PC-9 (cell line): ENCODE results near the gene MTUS2. TPM values are rescaled to one million over a fixed set of nuclear protein-coding genes. Genes with fewer than 3 reads are reported as not detected.

Source experiments
- BruUV-seq: library from RNA; stranded (reverse); fragments of 400-500 nt; replicated peaks from 2 replicates; lab custom pipeline; 2021; lab: Mats Ljungman, UMichigan
- CTCF ChIA-PET: fragments of 300-600 bp; sonication (Branson Sonifier 250); formaldehyde crosslinking; loops from one replicate; lab custom pipeline; 2022; ENCODE audit warnings: antibody characterized with exemption; lab: Charles Lee
- POLR2A ChIA-PET: fragments of 300-600 bp; sonication (Branson Sonifier 250); formaldehyde crosslinking; loops from one replicate; lab custom pipeline; 2022; ENCODE audit warnings: antibody characterized with exemption; ENCODE audit not compliant: unreplicated experiment; lab: Charles Lee
- DNase-seq, 2 experiments: peaks; one replicate each; pipeline versions ENCODE4 v3.0.0 to v3.0.0-alpha.2; 2015 to 2022; ENCODE audit warnings: mixed read lengths in 1 of 2
- H2AFZ ChIP-seq: fragments of 200-600 bp; sonication (generic); 2 replicates; pipeline ENCODE4 v1.8.1; 2017; ENCODE audit warnings: antibody characterized with exemption
- H3F3A ChIP-seq: fragments of 200-600 bp; sonication (generic); 2 replicates; pipeline ENCODE4 v1.8.1; 2017; ENCODE audit warnings: antibody characterized with exemption, mild to moderate bottlenecking, low read depth; ENCODE audit not compliant: insufficient read depth
- H3K27ac ChIP-seq: fragments of 200-600 bp; sonication (generic); 2 replicates; pipeline ENCODE4 v1.6.1; 2016; ENCODE audit warnings: mixed run types
- H3K27me3 ChIP-seq: fragments of 200-600 bp; sonication (generic); 2 replicates; pipeline ENCODE4 v1.6.1; 2016; ENCODE audit warnings: low read depth, mixed run types; ENCODE audit not compliant: insufficient read depth
- H3K36me3 ChIP-seq: fragments of 200-600 bp; sonication (generic); 2 replicates; pipeline ENCODE4 v1.6.1; 2016; ENCODE audit warnings: low read depth, mixed run types
- H3K4me1 ChIP-seq: fragments of 200-600 bp; sonication (generic); replicated peaks from 2 replicates; pipeline ENCODE4 v1.6.1; 2016; ENCODE audit warnings: mixed run types; ENCODE audit not compliant: insufficient read depth
- H3K4me2 ChIP-seq: fragments of 200-600 bp; sonication (generic); 2 replicates; pipeline ENCODE4 v1.6.1; 2017; ENCODE audit warnings: mixed run types
- H3K4me3 ChIP-seq: fragments of 200-600 bp; sonication (generic); 2 replicates; pipeline ENCODE4 v1.6.1; 2016; ENCODE audit warnings: mixed run types
- H3K79me2 ChIP-seq: fragments of 200-600 bp; sonication (generic); 2 replicates; pipeline ENCODE4 v1.6.1; 2017; ENCODE audit warnings: low read depth, mixed run types
- H3K9me2 ChIP-seq: fragments of 200-600 bp; sonication (generic); 2 replicates; pipeline ENCODE4 v1.8.1; 2017; ENCODE audit warnings: mild to moderate bottlenecking; ENCODE audit not compliant: insufficient read depth
- H3K9me3 ChIP-seq: fragments of 200-600 bp; sonication (generic); 2 replicates; pipeline ENCODE4 v1.8.1; 2016; ENCODE audit warnings: low read depth; ENCODE audit not compliant: insufficient read depth
- H4K20me1 ChIP-seq: fragments of 200-600 bp; sonication (generic); 2 replicates; pipeline ENCODE4 v1.8.1; 2017; ENCODE audit not compliant: insufficient read depth
- CTCF ChIP-seq: fragments of 200-600 bp; sonication (generic); conservative IDR thresholded peaks from 2 replicates; pipeline ENCODE4 v1.6.1; 2017; ENCODE audit warnings: mixed run types, antibody characterized with exemption, mild to moderate bottlenecking, moderate library complexity
- EZH2 ChIP-seq: fragments of 200-600 bp; sonication (generic); IDR thresholded peaks from 2 replicates; pipeline ENCODE4 v1.8.0; 2017; ENCODE audit warnings: antibody characterized with exemption, low read depth
- intact Hi-C: fragments of 100-400 bp; cut with micrococcal nuclease; formaldehyde crosslinking; loops from one replicate; pipeline ENCODE4 v1.10.0; 2022; ENCODE audit not compliant: unreplicated experiment
- total RNA-seq: library from RNA; stranded (reverse); gene quantifications from 2 replicates; pipeline ENCODE4 v1.2.3, GENCODE V29; 2021

Gene MTUS2
- total RNA-seq, 1 experiment from 2014 or later = not detected

DNA sequence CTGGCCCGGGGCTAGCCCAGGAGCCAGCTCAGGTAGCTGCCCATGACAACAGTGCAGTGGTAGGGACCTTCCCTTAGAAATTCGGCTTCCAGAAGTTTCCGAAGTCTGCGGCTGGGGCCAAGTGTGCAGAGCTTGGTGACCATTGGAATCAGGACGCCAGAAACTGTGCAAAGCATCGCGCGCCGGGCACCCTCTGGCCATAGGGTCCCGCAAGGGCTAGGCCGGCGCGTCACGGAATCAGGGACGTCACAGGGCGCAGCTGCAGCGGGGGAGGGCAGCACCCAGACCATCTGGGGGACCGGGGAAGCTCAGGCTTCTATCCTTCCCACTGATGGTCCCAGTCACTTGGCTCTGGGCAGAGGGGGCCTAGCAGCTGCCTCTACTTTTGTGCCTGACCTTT lies 219.1 kb downstream of the MTUS2 start:
- no peaks in the 10 kb centered on the region for H3K4me1 ChIP-seq
- H3K9me3 ChIP-seq = no peaks in the 10 kb centered on the region
- H4K20me1 ChIP-seq = no peaks in the 10 kb centered on the region
- CTCF ChIA-PET = no interaction called here
- H3K79me2 ChIP-seq = no peaks in the 10 kb centered on the region
- no peak overlapping the region for H3K27ac ChIP-seq
- H3K4me2 ChIP-seq = no peak overlapping the region
- intact Hi-C loops = no loop called here
- TF ChIP-seq EZH2 (no peak), CTCF (no peak)
- peaks cover 15% of the 10 kb centered on the region; the same call in 1 of the 2 replicates for H3K27me3 ChIP-seq
- H3K9me2 ChIP-seq = no peaks in the 10 kb centered on the region
- no peaks in the 10 kb centered on the region for H3K36me3 ChIP-seq
- no TSS peak for BruUV-seq
- no peak for DNase-seq
- POLR2A ChIA-PET = no interaction called here
- H2AFZ ChIP-seq = no peak overlapping the region
- H3F3A ChIP-seq = no peaks in the 10 kb centered on the region
- H3K4me3 ChIP-seq = no peak overlapping the region

DNA sequence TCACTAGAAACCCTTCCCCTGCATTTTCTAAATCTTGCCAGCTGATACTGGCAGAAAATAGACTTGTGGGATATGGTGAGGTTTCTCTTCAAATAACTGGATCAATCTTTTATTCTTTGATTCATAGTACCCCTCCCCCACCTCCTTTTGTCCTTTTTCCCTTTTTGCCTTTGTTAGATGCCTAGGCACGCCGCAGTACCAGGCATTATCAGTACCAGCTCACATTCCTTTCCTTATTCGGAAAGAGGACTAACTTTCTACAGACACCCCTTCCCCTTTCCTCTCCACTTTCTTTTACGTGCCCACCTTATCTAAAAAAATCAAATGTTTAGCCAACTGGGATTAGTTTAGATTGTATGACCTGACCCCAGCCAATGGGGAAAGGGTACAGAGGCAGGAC lies 226.4 kb downstream of the MTUS2 start:
- H2AFZ ChIP-seq = no peak overlapping the region
- H3K79me2 ChIP-seq = no peaks in the 10 kb centered on the region
- H3K4me1 ChIP-seq = no peaks in the 10 kb centered on the region
- no TSS peak for BruUV-seq
- no peak overlapping the region for H3K4me2 ChIP-seq
- DNase-seq = no peak
- no peaks in the 10 kb centered on the region for H4K20me1 ChIP-seq
- H3K9me3 ChIP-seq = no peaks in the 10 kb centered on the region
- intact Hi-C loops = no loop called here
- H3K9me2 ChIP-seq = no peaks in the 10 kb centered on the region
- CTCF ChIA-PET = no interaction called here
- H3K4me3 ChIP-seq = no peak overlapping the region
- no peaks in the 10 kb centered on the region for H3K36me3 ChIP-seq
- no peaks in the 10 kb centered on the region; the same call in 1 of the 2 replicates for H3K27me3 ChIP-seq
- POLR2A ChIA-PET = no interaction called here
- TF ChIP-seq EZH2 = no peak
- no peaks in the 10 kb centered on the region for H3F3A ChIP-seq
- H3K27ac ChIP-seq = no peak overlapping the region

- Histone ChIP-seq H2AFZ (no peak overlapping the region), H3K9me2 (no peaks in the 10 kb centered on the region), H3K27ac (no peak overlapping the region), H3K9me3 (no peaks in the 10 kb centered on the region), H3K4me2 (no peak overlapping the region), H3K27me3 (no peaks in the 10 kb centered on the region; the same call in 1 of the 2 replicates), H3K4me1 (no peaks in the 10 kb centered on the region), H3F3A (no peaks in the 10 kb centered on the region), H4K20me1 (no peaks in the 10 kb centered on the region), H3K36me3 (no peaks in the 10 kb centered on the region), H3K79me2 (no peaks in the 10 kb centered on the region), H3K4me3 (no peak overlapping the region)
- no peak for DNase-seq
- intact Hi-C loops = no loop called here
- no TSS peak for BruUV-seq
- TF ChIP-seq EZH2 (no peak), CTCF (no peak)
- ChIA-PET CTCF (no interaction called here), POLR2A (no interaction called here)
These were observed 229.4 kb downstream of the MTUS2 start for GRCh38 chr13:29049524-29049923.

- H3K9me3 ChIP-seq = no peaks in the 10 kb centered on the region
- no peak for DNase-seq
- no peaks in the 10 kb centered on the region for H4K20me1 ChIP-seq
- no peaks in the 10 kb centered on the region; the same call in 1 of the 2 replicates for H3K27me3 ChIP-seq
- no TSS peak for BruUV-seq
- H3K9me2 ChIP-seq = no peaks in the 10 kb centered on the region
- no peak overlapping the region for H2AFZ ChIP-seq
- no peaks in the 10 kb centered on the region for H3F3A ChIP-seq
- ChIA-PET CTCF (no interaction called here), POLR2A (no interaction called here)
- H3K4me2 ChIP-seq = no peak overlapping the region
- intact Hi-C loops = no loop called here
- TF ChIP-seq EZH2 (no peak), CTCF (no peak)
- no peaks in the 10 kb centered on the region for H3K79me2 ChIP-seq
- no peak overlapping the region for H3K27ac ChIP-seq
- no peak overlapping the region for H3K4me3 ChIP-seq
- no peaks in the 10 kb centered on the region for H3K36me3 ChIP-seq
- no peaks in the 10 kb centered on the region for H3K4me1 ChIP-seq
These were observed 230.6 kb downstream of the MTUS2 start for GRCh38 chr13:29050719-29051118.
